Measurements from ENCODE around the gene PLEKHM2. TPM values are rescaled to one million over a fixed set of nuclear protein-coding genes. Genes with fewer than 3 reads are reported as not detected.

The PLEKHM2 gene
- polyA plus RNA-seq, 1 experiment: 24.4 TPM

DNA sequence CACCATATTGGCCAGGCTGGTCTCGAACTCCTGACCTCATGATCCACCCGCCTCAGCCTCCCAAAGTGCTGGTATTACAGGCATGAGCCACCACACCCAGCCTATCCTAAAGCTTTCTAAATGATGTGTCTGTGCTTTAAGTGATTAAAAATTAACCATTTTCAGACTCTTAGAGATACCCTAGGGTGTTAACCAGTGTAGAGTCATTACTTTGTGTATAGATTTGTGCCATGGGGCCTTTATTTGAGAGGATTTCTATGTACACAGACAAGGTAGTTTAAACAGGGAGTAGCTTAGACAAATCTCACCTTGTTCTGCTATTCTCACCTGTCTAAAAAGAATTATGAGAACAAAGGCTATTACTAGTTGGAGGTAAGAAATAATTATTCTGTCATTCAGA is 12.7 kb upstream of the PLEKHM2 start:
- no peak overlapping the region for H3K27ac ChIP-seq (ENCODE audit: low read depth, low read length)
- TF ChIP-seq, protein P1, sequence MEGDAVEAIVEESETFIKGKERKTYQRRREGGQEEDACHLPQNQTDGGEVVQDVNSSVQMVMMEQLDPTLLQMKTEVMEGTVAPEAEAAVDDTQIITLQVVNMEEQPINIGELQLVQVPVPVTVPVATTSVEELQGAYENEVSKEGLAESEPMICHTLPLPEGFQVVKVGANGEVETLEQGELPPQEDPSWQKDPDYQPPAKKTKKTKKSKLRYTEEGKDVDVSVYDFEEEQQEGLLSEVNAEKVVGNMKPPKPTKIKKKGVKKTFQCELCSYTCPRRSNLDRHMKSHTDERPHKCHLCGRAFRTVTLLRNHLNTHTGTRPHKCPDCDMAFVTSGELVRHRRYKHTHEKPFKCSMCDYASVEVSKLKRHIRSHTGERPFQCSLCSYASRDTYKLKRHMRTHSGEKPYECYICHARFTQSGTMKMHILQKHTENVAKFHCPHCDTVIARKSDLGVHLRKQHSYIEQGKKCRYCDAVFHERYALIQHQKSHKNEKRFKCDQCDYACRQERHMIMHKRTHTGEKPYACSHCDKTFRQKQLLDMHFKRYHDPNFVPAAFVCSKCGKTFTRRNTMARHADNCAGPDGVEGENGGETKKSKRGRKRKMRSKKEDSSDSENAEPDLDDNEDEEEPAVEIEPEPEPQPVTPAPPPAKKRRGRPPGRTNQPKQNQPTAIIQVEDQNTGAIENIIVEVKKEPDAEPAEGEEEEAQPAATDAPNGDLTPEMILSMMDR (IDR thresholded peaks at IDR 0.05; ENCODE audit: low read depth, low read length): no peak
- no peak overlapping the region for H3K4me3 ChIP-seq (ENCODE audit: low read depth, low read length)
- no peaks in the 10 kb centered on the region for H3K27me3 ChIP-seq (ENCODE audit: control insufficient read depth, insufficient read depth, low read length)
- CTCF ChIA-PET: no interaction called here
- no peaks in the 10 kb centered on the region for H3K9me3 ChIP-seq (ENCODE audit: control insufficient read depth, insufficient read depth, low read length)
- DNase-seq (ENCODE audit: low read depth, low spot score): no peak
- POLR2A ChIA-PET: interaction anchor here (0.7 kb wide), 1 partner anchor 47 kb away, joined by 5 read pairs; no protein-coding TSS in a partner anchor

- H3K27ac ChIP-seq (ENCODE audit: low read depth, low read length): no peak overlapping the region
- TF ChIP-seq, protein P1 (IDR thresholded peaks at IDR 0.05; ENCODE audit: low read depth, low read length): no peak
- H3K9me3 ChIP-seq (ENCODE audit: control insufficient read depth, insufficient read depth, low read length): no peaks in the 10 kb centered on the region
- DNase-seq (ENCODE audit: low read depth, low spot score): no peak
- H3K4me3 ChIP-seq (ENCODE audit: low read depth, low read length): no peak overlapping the region
- H3K27me3 ChIP-seq (ENCODE audit: control insufficient read depth, insufficient read depth, low read length): no peaks in the 10 kb centered on the region
- ChIA-PET POLR2A (no interaction called here), CTCF (no interaction called here)
Measured at GRCh38 chr1:15674386-15675159, 9.5 kb upstream of the PLEKHM2 start.

DNA sequence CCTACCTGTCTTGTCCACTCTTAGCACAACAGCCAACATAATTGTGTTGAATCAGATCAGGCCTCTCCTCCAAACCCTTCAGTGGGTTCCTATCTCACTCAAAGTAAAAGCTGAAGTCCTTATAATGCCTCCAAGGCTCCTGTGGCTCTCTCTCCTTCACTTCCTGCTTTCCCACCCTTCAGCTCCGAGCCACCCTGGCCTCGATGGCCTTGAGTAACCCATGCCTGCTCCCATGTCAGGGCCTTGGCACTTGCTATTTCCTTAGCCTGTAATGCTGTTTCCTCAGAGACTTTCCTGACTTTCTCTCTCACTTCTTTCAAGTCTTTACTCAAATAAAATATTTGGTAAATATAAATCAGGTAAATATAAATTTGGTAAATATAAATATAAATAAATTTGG is 8.1 kb upstream of the PLEKHM2 start:
- H3K9me3 ChIP-seq (ENCODE audit: control insufficient read depth, insufficient read depth, low read length): no peaks in the 10 kb centered on the region
- no peak for DNase-seq (ENCODE audit: low read depth, low spot score)
- ChIA-PET CTCF (no interaction called here), POLR2A (no interaction called here)
- H3K27ac ChIP-seq (ENCODE audit: low read depth, low read length): no peak overlapping the region
- TF ChIP-seq, protein P1 (IDR thresholded peaks at IDR 0.05; ENCODE audit: low read depth, low read length): no peak
- H3K4me3 ChIP-seq (ENCODE audit: low read depth, low read length): no peak overlapping the region
- H3K27me3 ChIP-seq (ENCODE audit: control insufficient read depth, insufficient read depth, low read length): no peaks in the 10 kb centered on the region

DNA sequence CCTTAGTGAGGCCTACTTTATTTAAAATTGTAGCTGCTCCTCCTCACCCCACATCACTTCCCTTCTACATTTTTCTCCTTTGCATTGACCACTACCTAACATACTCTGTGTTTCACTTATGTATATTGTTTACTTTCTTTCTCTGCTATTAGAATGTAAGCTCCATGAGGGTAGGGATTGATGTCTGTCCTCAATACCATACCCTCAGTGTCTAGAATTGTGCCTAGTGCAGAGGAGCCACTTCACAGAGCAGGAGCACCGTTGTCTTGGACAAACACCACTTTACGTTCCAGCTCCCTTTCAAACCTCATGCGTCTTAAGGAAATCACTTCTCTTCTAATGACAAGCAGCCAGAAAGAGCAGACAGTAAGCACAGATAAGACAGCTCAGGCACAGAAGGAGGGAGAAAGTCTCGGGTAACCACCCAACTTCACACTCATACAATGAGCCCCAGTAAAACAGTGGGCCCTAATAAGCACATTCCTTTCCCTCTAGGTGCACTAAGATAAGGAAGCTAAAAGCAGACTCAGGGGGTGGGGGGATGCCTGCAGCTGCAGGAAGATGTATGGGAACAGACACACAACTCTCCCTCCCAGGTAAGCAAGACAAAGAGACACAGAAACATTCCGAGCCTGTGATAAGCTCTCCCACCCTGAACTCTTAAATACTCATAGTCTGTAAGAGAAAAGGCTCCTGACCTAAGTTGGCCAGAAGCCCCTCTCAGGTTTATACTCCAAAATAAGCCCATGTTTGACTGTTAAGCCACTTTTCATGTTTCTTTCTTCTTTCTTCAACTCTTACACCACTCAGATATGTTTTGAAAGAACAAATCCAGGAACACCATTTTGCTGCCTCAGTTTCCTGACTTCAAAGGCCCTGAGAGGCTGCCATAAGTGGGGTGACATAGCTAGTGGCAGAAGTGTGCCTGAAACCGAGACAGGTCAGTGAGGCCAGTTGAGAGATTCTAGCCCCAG is 7.1 kb upstream of the PLEKHM2 start:
- Histone ChIP-seq H3K4me3 (ENCODE audit: low read depth, low read length) (no peak overlapping the region), H3K9me3 (ENCODE audit: control insufficient read depth, insufficient read depth, low read length) (no peaks in the 10 kb centered on the region), H3K27ac (ENCODE audit: low read depth, low read length) (no peak overlapping the region), H3K27me3 (ENCODE audit: control insufficient read depth, insufficient read depth, low read length) (no peaks in the 10 kb centered on the region)
- CTCF ChIA-PET: interaction anchor here (0.6 to 0.9 kb wide), 2 partner anchors 9 to 81 kb away, joined by 3 to 4 read pairs; no protein-coding TSS in a partner anchor
- POLR2A ChIA-PET: no interaction called here
- TF ChIP-seq, protein P1 (IDR thresholded peaks at IDR 0.05; ENCODE audit: low read depth, low read length): no peak
- no peak for DNase-seq (ENCODE audit: low read depth, low spot score)
